Measurements from ENCODE around the gene HS3ST6. TPM values are rescaled to one million over a fixed set of nuclear protein-coding genes. Genes with fewer than 3 reads are reported as not detected.
"Not testable (repeated sequence)": the region's sequence is repeated elsewhere in the genome, so short reads cannot be mapped to it uniquely, and the experiment has no call there.

HS3ST6 gene
- total RNA-seq, 6 experiments from 2014 or later = not detected

- no peaks in the 10 kb centered on the region for H3K36me3 Mint-ChIP-seq (ENCODE audit: low read depth)
- no peak for TF ChIP-seq CTCF (IDR thresholded peaks at IDR 0.05)
- H3K4me3 Mint-ChIP-seq = no peak overlapping the region
- no peaks in the 10 kb centered on the region for H3K9me3 Mint-ChIP-seq
- peaks cover 55% of the 10 kb centered on the region for H3K27me3 Mint-ChIP-seq (ENCODE audit: insufficient read depth)
- no peak overlapping the region for H3K27ac Mint-ChIP-seq
- H3K4me1 Mint-ChIP-seq (ENCODE audit: low read depth) = peaks cover 6% of the 10 kb centered on the region
- DNase-seq = no peak
Observed at GRCh38 chr16:1903845-1904840, 14.1 kb downstream of the HS3ST6 start.

- no peak for DNase-seq
- peaks cover 6% of the 10 kb centered on the region for H3K4me1 Mint-ChIP-seq (ENCODE audit: low read depth)
- H3K27me3 Mint-ChIP-seq (ENCODE audit: insufficient read depth) = peaks cover 53% of the 10 kb centered on the region
Observed at GRCh38 chr16:1903220-1903574, 15.0 kb downstream of the HS3ST6 start.

GRCh38 chr16:1902547-1903219, 15.5 kb downstream of the HS3ST6 start:
- Mint-ChIP-seq H3K4me1 (ENCODE audit: low read depth) (peaks cover 6% of the 10 kb centered on the region), H3K36me3 (ENCODE audit: low read depth) (no peaks in the 10 kb centered on the region), H3K27ac (no peak overlapping the region), H3K4me3 (no peak overlapping the region), H3K9me3 (no peaks in the 10 kb centered on the region), H3K27me3 (ENCODE audit: insufficient read depth) (peaks cover 52% of the 10 kb centered on the region)
- DNase-seq = no peak
- TF ChIP-seq CTCF (IDR thresholded peaks at IDR 0.05) = no peak

More at GRCh38 chr16:1903220-1903574, 15.0 kb downstream of the HS3ST6 start:
- Mint-ChIP-seq H3K4me3 (no peak overlapping the region), H3K9me3 (no peaks in the 10 kb centered on the region), H3K36me3 (ENCODE audit: low read depth) (no peaks in the 10 kb centered on the region), H3K27ac (no peak overlapping the region)
- no peak for TF ChIP-seq CTCF (IDR thresholded peaks at IDR 0.05)

- Mint-ChIP-seq H3K27me3 (ENCODE audit: insufficient read depth) (peaks cover 60% of the 10 kb centered on the region), H3K4me3 (no peak overlapping the region), H3K4me1 (ENCODE audit: low read depth) (no peaks in the 10 kb centered on the region), H3K27ac (no peak overlapping the region), H3K9me3 (no peaks in the 10 kb centered on the region), H3K36me3 (ENCODE audit: low read depth) (no peaks in the 10 kb centered on the region)
- DNase-seq = no peak
- no peak for TF ChIP-seq CTCF (IDR thresholded peaks at IDR 0.05)
Observed at GRCh38 chr16:1900452-1900774, 17.8 kb downstream of the HS3ST6 start.

GRCh38 chr16:1899641-1900451, 18.4 kb downstream of the HS3ST6 start:
- no peak overlapping the region for H3K27ac Mint-ChIP-seq
- H3K4me1 Mint-ChIP-seq (ENCODE audit: low read depth) = no peaks in the 10 kb centered on the region
- no peaks in the 10 kb centered on the region for H3K36me3 Mint-ChIP-seq (ENCODE audit: low read depth)
- H3K9me3 Mint-ChIP-seq = no peaks in the 10 kb centered on the region
- TF ChIP-seq CTCF (IDR thresholded peaks at IDR 0.05) = no peak
- no peak for DNase-seq
- no peak overlapping the region for H3K4me3 Mint-ChIP-seq
- H3K27me3 Mint-ChIP-seq (ENCODE audit: insufficient read depth) = peaks cover 55% of the 10 kb centered on the region

GRCh38 chr16:1897692-1898091, 20.5 kb downstream of the HS3ST6 start:
- H3K4me1 Mint-ChIP-seq (ENCODE audit: low read depth); H3K27ac Mint-ChIP-seq; H3K36me3 Mint-ChIP-seq (ENCODE audit: low read depth); H3K9me3 Mint-ChIP-seq; DNase-seq; H3K4me3 Mint-ChIP-seq: not testable (repeated sequence)
- H3K27me3 Mint-ChIP-seq (ENCODE audit: insufficient read depth) = peaks cover 43% of the 10 kb centered on the region

All from HFFc6 (cell line).